Muscle of back (tissue), 11 donors: Measurements from ENCODE around the gene FAM219A. TPM values are rescaled to one million over a fixed set of nuclear protein-coding genes. Genes with fewer than 3 reads are reported as not detected.

Experiments
- DNase-seq, 3 donors: peaks; one replicate each; pipeline versions ENCODE4 v3.0.0 to v3.0.0-alpha.2; 2013
- polyA plus RNA-seq, 10 donors: library from polyadenylated mRNA; unstranded; fragments of 120-200 nt; gene quantifications; one replicate each; pipeline ENCODE4 v1.2.1, GENCODE V29; 2013; ENCODE audit not compliant: insufficient read length in 10 of 10

Gene FAM219A
- polyA plus RNA-seq, 10 donors, result 9.8 to 15.0 (median 11.8) TPM

DNA sequence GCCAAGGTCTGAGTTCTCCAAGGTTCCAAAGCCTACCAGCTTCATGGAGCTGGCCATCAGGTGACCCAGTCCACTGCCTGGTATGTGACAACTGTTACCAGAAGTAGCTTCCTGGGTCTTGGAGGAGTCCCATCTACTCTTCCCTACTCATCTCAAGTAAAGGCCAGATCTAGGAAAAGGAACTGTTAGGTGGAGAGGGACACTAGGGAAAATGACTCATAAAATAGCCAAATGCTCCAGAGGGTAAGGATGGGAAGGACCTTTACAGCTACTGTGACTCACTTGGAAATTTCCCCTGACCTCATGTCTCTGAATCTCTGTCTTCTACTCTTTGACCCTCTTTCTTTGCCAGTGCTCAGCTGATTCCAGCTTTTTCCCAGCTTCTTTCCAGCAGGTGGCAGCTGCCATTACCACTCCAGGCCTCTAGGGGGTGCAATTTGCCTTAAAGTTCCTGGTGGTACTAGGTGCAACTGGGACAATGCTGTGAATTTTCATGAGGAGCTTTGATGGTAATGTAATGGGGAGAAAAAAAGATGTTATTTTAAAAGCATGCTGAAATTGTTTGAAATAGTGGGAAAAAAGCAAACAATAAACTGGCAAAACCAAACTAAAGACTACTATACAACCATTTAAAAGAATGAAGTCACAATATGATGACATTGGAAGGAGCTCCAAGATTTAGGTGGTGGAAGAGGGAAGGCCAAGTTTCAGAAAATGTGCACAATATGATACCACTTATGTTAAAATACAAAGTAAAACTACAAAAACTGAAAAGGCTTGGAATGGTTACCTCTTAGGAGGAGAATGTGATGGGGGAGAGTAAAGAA, 54.6 kb downstream of the FAM219A start:
- DNase-seq, result peak; percentile 41 to 65 (median 52)

DNA sequence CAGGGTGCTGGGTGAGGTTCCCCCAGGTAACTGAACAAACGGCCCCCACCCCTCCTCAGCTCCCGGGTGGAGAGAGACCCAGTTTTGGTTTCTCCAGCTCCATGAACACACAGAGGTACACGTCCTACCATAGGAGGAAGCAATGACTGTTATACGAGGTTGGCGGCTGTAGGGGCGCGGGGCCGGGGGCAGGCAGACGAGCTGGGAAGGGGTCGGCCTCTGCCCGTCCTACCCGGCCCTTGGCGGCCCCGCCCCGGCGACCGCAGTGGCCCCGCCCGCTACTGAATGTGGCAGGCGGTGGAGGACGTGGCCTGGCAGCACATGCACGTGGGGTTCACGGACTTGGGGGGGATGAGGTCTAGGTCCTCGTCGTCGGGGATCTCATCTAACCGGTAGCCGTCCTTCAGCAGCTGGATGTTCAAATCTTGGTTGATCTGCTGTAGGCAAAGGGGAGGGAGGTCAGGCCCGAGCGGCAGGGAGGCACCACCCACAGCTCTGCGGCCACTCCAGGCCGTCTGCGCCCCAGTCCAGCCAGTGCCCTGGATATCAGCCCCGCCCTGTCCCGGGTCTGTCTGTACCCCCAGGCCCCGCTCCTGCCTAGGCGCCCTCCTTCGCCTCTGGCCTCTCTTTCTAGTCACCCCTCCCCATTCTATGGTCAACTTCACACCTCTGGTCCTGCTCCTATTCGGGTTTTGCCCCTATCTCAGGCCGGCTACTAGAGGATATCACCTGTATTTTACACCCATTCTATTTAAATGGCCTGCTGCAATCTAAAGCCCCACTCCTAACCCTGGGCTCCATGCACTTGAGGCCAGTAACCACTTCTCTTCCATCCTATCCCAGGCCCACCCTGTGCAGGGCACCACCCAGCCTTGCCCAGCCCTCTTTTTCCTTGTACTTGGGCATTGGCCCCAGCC, 57.4 kb downstream of the FAM219A start:
- DNase-seq, result no peak

DNA sequence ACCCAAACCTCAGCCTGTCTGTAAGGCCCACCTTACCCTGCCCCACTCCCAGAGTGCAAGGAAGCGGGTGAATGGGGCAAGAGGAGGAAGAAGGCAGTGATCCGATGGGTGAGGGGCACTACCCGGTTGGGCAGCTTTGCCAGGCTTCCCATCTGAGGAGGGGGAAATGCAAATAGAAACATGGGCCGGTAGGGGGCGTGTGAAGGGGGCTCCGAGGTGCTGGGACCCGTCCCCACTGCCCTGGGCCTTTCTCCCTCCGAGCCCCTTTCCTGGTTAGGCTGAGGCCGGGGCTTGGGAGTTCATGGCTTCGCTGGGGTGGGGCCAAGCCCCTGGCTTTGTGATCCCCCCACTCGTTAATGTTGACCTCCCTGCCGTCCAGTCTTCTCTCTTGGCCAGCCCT, 58.1 kb downstream of the FAM219A start:
- DNase-seq, result no peak

DNA sequence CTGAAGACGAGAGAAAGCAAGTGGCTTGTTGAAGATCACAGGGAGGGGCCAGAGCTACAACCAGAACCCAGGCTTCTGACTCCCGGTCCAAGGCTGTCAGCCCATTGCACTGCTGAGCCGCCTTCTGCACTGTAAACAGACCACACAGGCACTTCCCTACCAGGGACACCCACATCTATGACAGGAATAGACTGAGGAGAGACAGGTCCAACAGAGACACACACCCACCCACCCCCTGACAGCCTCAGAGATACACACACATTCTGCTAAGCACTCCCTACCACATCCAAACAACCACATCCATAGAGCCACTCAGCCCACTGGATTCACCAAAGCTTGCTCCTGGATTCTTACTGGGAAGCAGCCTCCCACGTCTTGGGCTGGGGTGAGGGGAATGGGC, 58.6 kb downstream of the FAM219A start:
- no peak for DNase-seq

DNA sequence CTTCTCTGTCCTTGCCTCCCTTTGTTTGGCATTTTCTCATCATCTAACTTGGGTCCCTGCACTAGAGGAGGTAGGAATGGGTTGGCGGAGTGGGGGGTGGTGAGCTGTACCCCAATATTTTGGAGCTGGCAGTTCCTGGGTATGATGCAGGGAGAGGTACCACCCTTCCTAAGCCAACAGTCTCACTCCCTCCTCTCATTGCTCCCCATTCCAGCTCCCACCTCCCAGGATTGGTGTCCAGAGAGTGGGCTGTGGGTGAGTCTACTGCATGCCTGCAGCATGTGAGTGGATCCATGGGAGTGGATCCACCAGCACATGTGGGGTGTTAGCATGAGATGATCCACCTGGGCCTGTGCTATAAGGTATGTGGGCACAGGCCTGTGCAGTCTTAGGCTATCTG, 59.5 kb downstream of the FAM219A start:
- no peak for DNase-seq

DNA sequence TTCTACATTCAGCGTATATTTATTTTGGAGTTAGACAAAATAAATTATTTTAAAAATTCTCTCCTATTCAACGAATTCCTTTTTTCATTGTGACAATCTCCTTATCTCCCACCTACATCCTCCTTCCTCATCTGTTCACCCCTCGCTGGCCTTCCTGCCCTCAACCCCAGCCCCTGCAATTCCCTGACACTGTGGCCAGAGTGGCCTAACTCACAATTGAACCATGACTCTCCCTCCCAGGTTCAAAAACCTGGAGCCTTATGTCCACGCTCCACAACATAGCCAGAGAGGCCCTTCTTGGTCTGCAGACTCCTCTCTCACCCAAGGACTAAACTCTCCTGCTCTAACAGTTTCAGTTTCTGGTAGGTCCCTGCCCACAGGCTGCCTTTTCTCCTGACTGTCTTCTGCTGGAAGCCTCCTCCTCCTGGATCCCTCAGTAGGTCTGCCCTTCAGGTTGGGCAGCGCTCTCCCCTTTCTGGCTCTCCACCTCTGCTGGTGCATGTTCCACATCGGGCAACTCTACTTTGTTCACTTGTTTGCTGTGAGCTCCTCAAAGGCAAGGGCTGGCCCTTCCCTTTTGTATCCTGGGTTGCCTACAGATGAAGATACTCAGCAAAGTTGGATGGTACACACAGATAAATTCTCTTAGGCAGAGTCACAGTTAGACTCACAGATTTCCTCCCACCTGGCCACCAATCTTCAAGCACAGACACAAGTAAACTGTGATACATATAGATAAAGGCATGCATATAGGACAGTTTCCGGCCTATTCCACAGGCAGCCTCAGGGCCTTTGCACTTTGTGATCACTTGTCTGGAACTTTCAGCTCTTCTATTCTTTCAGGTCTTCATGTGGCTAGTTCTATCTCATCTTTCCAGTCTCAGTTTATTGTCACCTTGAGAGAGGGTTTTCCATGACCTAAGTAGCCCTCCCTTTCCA, 61.8 kb downstream of the FAM219A start:
- no peak for DNase-seq

DNA sequence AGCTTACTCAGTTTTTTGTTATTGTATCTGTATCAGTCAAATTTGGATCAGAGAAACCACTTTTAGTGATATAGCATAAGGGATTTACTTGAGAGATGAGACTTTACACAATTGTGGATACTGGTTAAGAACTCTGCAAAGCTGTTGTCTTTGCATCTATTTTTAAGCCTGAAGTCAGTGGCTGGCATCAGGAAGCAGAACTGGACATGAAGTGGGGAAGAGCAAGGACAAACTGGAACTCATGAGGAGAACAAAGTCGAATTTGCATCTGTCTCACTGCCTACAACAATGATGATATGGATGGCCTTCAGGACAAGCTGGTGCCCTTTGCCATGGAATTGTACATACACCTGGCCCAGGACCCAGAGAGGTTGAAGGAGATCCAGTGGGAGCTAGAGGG, 65.9 kb downstream of the FAM219A start:
- no peak for DNase-seq

DNA sequence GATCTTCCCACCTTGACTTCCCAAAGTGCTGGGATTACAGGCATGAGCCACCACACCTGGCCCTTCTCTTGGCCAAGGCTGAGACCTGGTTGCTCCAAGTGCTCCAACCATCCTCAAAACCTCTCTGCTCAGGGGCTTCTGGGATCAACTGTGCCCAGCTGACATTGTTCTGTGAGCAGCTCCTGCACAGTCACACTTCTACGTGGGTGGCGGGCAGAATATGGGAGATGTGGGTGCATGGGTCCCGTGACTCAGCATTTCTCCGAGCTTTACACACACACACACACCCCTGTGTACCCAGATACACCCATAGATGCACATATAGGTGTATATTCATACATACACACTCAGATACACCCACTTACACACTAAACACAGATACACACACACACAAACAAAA, 71.1 kb downstream of the FAM219A start:
- no peak for DNase-seq

DNA sequence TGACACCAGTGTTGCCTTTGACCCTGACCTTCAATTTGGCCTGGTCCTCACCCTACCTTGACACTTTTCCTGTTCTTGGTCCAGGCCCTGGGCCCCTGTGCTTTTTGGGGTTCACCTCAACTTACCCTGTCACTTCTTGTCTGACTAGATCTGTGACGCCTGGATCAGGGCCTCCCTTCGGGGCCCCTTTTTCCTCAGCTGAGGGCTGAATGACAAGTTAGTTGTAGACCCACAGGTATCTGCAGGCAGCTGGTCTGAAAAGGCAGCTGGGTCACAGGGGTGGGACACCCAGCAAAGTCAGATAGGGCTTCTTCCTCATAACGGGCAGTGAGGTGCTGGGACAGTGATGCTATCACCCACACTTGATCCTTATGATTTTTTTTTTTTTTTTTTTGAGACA, 71.7 kb downstream of the FAM219A start:
- no peak for DNase-seq

DNA sequence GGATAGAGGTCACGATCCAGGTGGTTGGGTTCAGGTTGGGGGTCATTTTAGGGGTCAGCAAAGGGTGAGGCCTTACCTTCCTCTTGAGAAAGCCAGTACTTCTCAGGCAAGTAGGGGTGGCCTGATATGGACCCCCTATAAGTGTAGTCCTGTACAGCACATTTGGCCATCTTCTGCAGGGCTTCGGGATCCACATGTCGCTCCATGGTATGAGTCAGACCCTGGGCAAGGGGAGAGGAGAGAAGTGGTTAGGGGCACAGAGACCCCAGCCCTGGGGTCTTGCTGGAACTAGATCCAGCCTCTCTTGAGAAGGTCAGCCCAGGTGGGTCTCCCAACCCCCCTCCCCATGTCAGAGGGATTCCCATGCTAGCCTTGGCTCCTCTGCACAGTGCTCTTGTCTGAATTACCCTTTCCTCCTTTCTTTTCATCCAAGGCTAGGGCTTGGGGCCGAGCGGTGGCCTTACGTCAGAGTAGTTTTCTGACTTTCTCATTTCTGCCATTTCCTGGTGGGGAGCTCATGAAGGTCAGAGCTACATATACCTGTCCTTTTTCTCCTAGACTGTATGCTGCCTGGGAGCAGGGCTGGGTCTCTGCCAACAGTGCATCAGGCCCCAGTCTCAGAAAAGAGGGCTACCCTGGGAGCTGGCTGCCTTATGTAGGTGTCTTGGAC, 72.7 kb downstream of the FAM219A start:
- no peak for DNase-seq

DNA sequence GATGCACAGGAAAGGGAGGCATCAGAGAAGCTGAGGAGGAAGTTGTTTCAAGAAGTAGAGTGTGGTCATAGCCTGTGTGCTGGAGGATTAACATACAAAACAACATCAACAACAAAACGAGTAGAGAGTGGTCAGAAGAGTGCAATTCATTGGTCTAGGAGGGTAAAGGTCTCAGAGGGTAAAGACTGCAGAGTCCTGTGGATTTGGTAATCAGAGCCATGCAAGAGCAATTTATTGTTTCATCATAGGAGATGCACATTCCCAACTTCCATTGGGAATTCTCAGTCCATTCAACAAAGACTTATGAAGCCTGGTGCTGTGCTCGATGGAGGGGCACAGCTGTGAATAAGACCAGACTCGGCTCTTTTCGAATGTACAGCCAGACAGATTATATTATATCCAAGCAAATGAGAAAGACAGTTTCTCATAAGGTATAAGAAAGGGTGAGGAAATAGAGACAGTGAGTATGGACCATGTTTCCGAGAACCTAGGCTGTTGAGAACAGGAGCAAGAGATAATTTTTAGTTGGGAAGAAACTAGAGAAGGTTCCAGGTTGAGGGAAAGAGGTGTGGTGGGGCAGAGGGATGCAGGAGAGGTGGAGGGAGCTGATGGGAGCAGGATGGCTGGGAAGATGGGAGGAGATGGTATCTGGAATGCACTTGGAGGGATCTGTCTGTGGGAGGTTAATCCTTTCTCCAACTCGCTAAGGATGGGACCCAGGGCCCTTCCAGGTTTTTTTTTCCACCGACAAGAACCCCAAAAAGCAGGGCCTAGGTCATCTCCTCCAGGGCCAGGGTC, 73.8 kb downstream of the FAM219A start:
- DNase-seq, result no peak

DNA sequence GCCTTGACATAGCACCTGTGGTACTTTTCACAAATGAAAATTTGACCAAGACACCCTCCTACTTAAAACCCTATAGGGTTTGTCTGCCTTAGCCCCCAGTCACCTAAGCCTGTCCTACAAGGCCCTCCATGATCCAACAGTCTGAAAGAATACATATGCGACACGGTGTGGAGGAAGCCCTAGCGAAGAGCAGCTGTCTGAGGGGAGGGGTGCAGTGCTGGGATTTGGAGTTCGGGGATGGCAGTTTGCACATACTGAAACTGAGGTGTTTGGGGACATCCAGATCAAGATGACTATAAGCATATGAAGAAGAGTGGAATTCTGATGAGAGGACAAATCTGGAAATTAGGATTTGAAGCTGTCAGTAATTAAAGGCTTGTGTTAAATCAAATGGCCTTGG, 74.5 kb downstream of the FAM219A start:
- DNase-seq, result no peak

DNA sequence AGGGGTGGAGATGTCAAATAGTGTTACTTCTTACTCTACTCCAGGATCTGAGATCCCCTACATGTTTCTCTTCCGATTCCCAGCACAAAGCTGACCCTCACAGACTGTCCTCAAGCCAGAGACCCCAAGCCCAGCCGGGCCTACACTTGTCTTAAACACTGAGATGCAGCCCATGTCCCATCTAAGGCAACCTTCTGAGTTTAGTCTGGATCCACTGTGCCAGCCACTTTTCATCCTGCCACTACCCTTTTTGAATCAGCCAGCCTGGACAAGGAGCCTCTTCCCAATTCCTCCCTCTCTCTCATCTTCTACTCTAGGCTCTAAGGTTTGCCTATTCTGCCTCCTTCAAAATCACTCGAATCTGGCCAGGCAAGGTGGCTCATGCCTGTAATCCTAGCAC, 75.5 kb downstream of the FAM219A start:
- no peak for DNase-seq

DNA sequence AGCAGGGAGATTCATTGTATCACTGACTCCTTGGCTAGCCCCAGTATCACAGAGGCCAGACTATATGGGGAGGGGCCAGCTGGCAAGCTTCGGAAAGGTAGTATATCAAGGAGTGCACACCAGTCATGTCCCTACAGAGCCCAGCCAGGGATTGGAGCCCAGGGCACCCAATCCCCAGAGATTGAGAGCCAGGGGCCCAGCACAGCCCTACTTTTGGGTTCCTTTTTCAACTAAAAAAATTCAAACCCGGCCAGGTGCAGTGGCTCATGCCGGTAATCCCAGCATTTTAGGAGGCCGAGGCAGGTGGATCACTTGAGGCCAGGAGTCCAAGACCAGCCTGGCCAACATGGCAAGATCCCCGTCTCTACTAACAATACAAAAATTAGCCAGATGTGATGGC, 76.3 kb downstream of the FAM219A start:
- no peak for DNase-seq

DNA sequence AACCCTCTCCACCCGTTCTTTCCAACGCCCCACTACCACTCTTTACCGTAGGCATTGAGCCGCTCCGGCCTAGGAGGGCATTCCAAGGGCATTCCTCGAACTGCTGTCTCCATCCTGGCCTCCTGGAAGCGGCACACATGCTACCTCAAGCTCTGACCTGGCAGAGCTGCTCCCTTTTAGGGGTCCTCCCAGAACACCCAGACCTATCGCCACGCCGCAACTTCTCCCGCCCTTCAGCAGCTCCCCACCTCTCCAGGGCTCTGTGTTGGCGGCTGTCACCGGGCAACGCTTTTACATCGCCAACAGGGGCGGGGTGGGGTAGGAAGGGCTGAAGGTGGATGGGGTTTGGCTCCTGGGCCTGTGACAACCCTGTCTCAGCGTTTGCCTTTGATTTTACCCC, 77.0 kb downstream of the FAM219A start:
- no peak for DNase-seq

DNA sequence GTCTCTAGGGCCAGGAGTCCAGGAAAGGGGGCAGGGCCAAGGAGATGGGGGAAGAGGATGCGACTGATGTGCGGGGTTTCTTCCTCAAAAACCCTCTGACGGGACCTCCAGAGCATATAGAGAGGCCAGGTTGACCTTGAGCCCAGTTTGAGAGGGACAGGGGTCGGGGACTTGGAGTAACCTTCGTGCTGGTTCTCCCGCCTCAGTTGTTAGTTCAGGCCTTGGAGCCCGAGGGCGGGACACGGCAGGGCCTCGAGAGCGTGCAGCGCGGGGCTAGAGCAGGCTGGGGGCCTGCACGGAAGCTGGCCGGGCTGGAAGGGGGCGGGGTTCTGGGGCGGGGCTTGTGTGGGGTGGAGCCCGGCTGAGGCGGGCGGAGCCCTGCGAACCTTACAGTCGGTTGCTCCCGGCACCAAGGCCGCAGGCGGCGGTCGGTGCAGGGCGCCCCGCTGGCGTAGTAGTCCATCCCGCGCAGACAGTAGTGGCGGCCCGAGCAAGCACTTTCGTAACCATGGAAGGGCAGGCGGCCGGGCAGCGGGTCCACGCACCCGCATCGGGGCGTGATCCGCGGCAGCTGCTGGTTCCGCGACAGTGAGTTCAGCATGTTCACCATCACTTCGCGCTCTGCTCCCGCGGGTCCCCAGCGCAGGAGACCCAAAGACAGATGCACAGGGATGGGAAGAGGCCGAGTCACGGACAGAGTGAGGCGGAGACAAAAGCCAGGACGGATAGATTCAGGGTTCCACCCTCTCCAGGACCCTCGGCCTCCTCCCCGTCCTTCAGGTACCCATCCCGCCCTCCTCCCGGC, 77.7 kb downstream of the FAM219A start:
- peak; percentile 64 to 87 (median 71) for DNase-seq

DNA sequence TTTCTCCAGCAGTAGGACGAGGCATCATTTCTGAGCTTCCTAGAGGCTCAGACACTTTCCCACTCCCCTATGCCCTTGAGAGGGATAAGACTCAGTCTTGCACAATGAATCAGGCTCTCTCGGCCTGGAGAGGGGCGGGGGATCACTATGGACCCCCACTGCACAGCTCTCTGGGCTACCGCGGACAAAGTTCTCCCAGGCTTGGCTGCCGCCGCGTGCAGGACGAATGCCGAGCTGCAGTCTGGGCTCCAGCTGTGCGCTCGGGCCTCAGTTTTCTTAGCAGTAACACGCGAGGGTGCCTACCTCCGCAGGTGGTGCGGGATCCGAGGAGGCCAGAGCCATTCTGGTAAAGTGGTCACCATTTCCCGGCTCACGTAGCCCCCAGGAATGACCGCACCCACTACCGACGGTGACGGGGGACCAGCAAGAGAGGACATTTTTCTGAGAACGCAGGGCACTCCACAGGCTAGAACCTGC, 78.3 kb downstream of the FAM219A start:
- peak in 1 of 3 donors; percentile 64 for DNase-seq

DNA sequence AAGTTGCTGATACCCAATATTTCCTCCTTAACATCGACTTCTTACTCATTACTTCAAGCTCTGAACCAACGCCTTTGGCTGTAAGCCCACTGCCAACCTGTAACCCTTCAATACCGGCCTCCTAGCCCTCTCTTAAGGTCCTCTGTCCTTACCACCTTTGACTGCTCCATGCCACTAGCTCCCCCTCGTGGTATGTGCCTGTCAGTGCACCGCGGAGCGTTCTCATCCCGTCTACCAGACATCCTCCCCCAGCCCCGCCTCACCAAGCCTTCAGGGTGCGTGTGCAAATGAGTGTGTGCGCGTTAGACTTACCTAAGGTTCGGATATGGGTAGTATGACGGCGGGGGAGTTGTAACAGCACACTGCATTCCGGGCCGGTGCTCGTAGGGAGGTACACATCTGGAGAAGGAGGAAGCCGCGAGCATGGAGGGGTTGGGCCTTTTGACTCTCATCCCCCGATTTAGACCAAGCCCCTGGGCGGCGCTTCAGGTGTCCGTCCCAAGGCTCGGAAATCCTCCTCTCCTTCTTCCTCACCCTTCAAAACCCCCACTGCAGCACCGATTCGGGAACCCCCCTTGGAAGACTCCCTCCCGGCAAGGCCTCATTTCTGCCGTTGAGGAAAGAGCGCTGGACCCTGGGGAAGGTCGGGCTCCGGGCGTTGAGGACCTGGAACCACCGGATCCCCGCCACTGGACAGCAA, 78.9 kb downstream of the FAM219A start:
- DNase-seq, result peak; percentile 75 to 94 (median 88)
